Measurements from ENCODE around the gene NPB. TPM values are rescaled to one million over a fixed set of nuclear protein-coding genes. Genes with fewer than 3 reads are reported as not detected.

The NPB gene
- total and polyA plus RNA-seq, 4 donors: 0.15 to 0.92 (median 0.55) TPM

- H3K36me3 ChIP-seq (ENCODE audit: control insufficient read depth in 4 of 4, insufficient read depth in 3 of 4, low read depth in 1 of 4, low read length in 3 of 4): no peaks in the 10 kb centered on the region
- H3K27me3 ChIP-seq (ENCODE audit: control insufficient read depth in 4 of 4, insufficient read depth in 4 of 4, low read length in 3 of 4): no peaks in the 10 kb centered on the region
- no peak overlapping the region for H3K4me3 ChIP-seq (ENCODE audit: low read depth in 1 of 3, low read length in 3 of 3)
- no peak for DNase-seq (ENCODE audit: low spot score)
- H3K27ac ChIP-seq (ENCODE audit: low read depth in 1 of 2, low read length in 2 of 2): no peak overlapping the region
- H3K9me3 ChIP-seq (ENCODE audit: control insufficient read depth in 4 of 4, low read length in 3 of 4): no peaks in the 10 kb centered on the region
- WGBS: 82% methylated on average over 9 of the region's 9 CpGs
- no peak for TF ChIP-seq RXRA (IDR thresholded peaks at IDR 0.05)
- TF ChIP-seq ATF3 (IDR thresholded peaks at IDR 0.05): no peak
- no peak for TF ChIP-seq HNF4G (IDR thresholded peaks at IDR 0.05)
- no peak for TF ChIP-seq JUND (IDR thresholded peaks at IDR 0.05)
- no peak for TF ChIP-seq ZBTB33 (IDR thresholded peaks at IDR 0.05)
- TF ChIP-seq EGR1 (IDR thresholded peaks at IDR 0.05; ENCODE audit: low read depth in 2 of 2): no peak
- no peak for TF ChIP-seq GABPA (IDR thresholded peaks at IDR 0.05 in 1 of 2, conservative IDR thresholded peaks at IDR 0.05 in 1 of 2)
- TF ChIP-seq SP1 (IDR thresholded peaks at IDR 0.05): no peak
- no peak for TF ChIP-seq FOXA2 (IDR thresholded peaks at IDR 0.05)
- no peak for TF ChIP-seq NR2F2 (IDR thresholded peaks at IDR 0.05)
- TF ChIP-seq FOXA1 (IDR thresholded peaks at IDR 0.05): no peak
- no peak for TF ChIP-seq HNF4A (conservative IDR thresholded peaks at IDR 0.05)
- TF ChIP-seq YY1 (IDR thresholded peaks at IDR 0.05): no peak
- TF ChIP-seq REST (IDR thresholded peaks at IDR 0.05): no peak
- H3K9ac ChIP-seq (ENCODE audit: low read depth in 1 of 2, low read length in 2 of 2): no peak overlapping the region
- peaks cover 8 to 30% (median 18%) of the 10 kb centered on the region in 4 donors for H3K4me1 ChIP-seq (ENCODE audit: control insufficient read depth in 4 of 4, insufficient read depth in 4 of 4, low read length in 3 of 4)
These were observed 30.4 kb downstream of the NPB start for GRCh38 chr17:81932333-81932983.

- H3K4me3 ChIP-seq (ENCODE audit: low read depth in 1 of 3, low read length in 3 of 3): no peak overlapping the region
- no peak overlapping the region for H3K9ac ChIP-seq (ENCODE audit: low read depth in 1 of 2, low read length in 2 of 2)
- no peaks in the 10 kb centered on the region for H3K9me3 ChIP-seq (ENCODE audit: control insufficient read depth in 4 of 4, low read length in 3 of 4)
- 93% methylated on average over 14 of the region's 14 CpGs for WGBS
- H3K27me3 ChIP-seq (ENCODE audit: control insufficient read depth in 4 of 4, insufficient read depth in 4 of 4, low read length in 3 of 4): no peaks in the 10 kb centered on the region
- no peak overlapping the region for H3K27ac ChIP-seq (ENCODE audit: low read depth in 1 of 2, low read length in 2 of 2)
- no peak for DNase-seq (ENCODE audit: low spot score)
- H3K4me1 ChIP-seq (ENCODE audit: control insufficient read depth in 4 of 4, insufficient read depth in 4 of 4, low read length in 3 of 4): peaks cover 8 to 25% (median 13%) of the 10 kb centered on the region in 4 donors
- no peaks in the 10 kb centered on the region for H3K36me3 ChIP-seq (ENCODE audit: control insufficient read depth in 4 of 4, insufficient read depth in 3 of 4, low read depth in 1 of 4, low read length in 3 of 4)
- TF ChIP-seq CTCF (IDR thresholded peaks at IDR 0.05; ENCODE audit: low read depth, low read length, missing input control) (no peak), MAX (IDR thresholded peaks at IDR 0.05) (no peak), NR2F2 (IDR thresholded peaks at IDR 0.05) (no peak), RXRA (IDR thresholded peaks at IDR 0.05) (no peak), TAF1 (conservative IDR thresholded peaks at IDR 0.05) (no peak), RAD21 (IDR thresholded peaks at IDR 0.05) (no peak), FOXA2 (IDR thresholded peaks at IDR 0.05) (no peak), FOXA1 (IDR thresholded peaks at IDR 0.05) (no peak), SP1 (IDR thresholded peaks at IDR 0.05) (no peak), HNF4A (conservative IDR thresholded peaks at IDR 0.05) (no peak), HNF4G (IDR thresholded peaks at IDR 0.05) (no peak), EGR1 (IDR thresholded peaks at IDR 0.05; ENCODE audit: low read depth in 2 of 2) (no peak), JUND (IDR thresholded peaks at IDR 0.05) (no peak), YY1 (IDR thresholded peaks at IDR 0.05) (no peak), ATF3 (IDR thresholded peaks at IDR 0.05) (no peak), ZBTB33 (IDR thresholded peaks at IDR 0.05) (no peak), GABPA (IDR thresholded peaks at IDR 0.05 in 1 of 2, conservative IDR thresholded peaks at IDR 0.05 in 1 of 2) (no peak)
These were observed 31.2 kb downstream of the NPB start for GRCh38 chr17:81933178-81933699.

Measured in liver (tissue), 9 donors.